GM03348 (cell line): ENCODE measurements around the gene DCAF6.

Experiments used
- DNase-seq: peaks from one replicate; pipeline ENCODE4 v3.0.0; 2012; ENCODE audit warnings: low spot score

Gene DCAF6

GRCh38 chr1:168084396-168085231 lies 148.1 kb downstream of the DCAF6 start:
- DNase-seq, result peak; percentile 73

- no peak for DNase-seq
Measured at GRCh38 chr1:168085401-168085872, 149.0 kb downstream of the DCAF6 start.

GRCh38 chr1:168086438-168086837 lies 150.0 kb downstream of the DCAF6 start:
- no peak for DNase-seq

GRCh38 chr1:168087696-168088095 lies 151.2 kb downstream of the DCAF6 start:
- no peak for DNase-seq

GRCh38 chr1:168088511-168089325 lies 152.2 kb downstream of the DCAF6 start:
- no peak for DNase-seq

GRCh38 chr1:168089326-168089978 lies 153.0 kb downstream of the DCAF6 start:
- DNase-seq, result no peak

- DNase-seq, result no peak
Measured at GRCh38 chr1:168089979-168090337, 153.5 kb downstream of the DCAF6 start.

- no peak for DNase-seq
Measured at GRCh38 chr1:168090395-168090794, 153.9 kb downstream of the DCAF6 start.

- DNase-seq, result no peak
Measured at GRCh38 chr1:168091063-168091462, 154.6 kb downstream of the DCAF6 start.

GRCh38 chr1:168091720-168092550 lies 155.5 kb downstream of the DCAF6 start:
- DNase-seq, result no peak

GRCh38 chr1:168092566-168093355 lies 156.3 kb downstream of the DCAF6 start:
- DNase-seq, result no peak

- no peak for DNase-seq
Measured at GRCh38 chr1:168093616-168094015, 157.1 kb downstream of the DCAF6 start.

GRCh38 chr1:168095476-168095875 lies 159.0 kb downstream of the DCAF6 start:
- no peak for DNase-seq

- no peak for DNase-seq
Measured at GRCh38 chr1:168096296-168097165, 160.0 kb downstream of the DCAF6 start.

GRCh38 chr1:168097921-168098528 lies 161.5 kb downstream of the DCAF6 start:
- DNase-seq, result no peak

GRCh38 chr1:168098534-168099320 lies 162.2 kb downstream of the DCAF6 start:
- DNase-seq, result no peak

GRCh38 chr1:168099337-168099801 lies 162.9 kb downstream of the DCAF6 start:
- DNase-seq, result no peak

GRCh38 chr1:168100315-168101002 lies 164.0 kb downstream of the DCAF6 start:
- no peak for DNase-seq
